ENCODE measurements around the gene FNDC3B.

Gene FNDC3B

DNA sequence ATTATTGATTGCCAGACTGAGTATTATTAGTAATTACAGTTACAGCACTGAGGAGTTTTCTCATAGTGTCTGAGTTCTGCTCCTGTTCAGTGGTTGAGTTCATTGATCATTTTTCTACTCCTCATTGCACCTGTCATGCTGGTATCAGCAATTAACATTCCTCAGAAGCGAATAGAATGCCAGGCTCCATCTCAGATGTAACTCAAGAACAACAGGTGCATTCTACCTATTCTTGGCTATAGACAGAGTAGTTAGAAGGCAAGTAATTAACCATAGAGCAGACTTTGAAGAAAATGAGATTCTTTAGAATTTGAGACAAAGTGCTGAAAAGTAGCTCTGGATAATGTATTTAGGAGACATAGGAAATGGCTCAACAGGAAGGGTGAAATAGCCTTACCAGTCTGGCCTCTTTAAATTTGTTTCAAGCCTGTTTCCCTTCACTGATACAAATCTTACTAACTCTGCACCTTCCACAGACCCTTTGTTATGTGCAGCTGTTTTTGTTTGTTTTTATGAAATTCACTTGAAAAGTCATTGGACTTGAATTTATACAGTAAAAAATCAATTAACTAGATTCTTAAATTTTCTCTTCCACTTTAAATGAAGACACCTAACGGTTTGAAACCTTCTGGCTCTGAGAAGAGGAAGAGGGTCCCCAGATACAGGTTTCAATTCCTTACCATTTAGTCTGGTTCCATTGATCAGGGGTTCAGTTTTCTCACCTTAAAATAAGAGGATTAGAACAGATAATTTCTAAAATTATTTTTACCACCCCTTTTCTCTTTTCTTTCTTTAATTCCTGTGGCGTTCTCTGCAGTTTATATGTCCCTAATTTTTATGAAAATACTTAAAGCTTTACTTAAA, 109.6 kb downstream of the FNDC3B start:
- no peak for DNase-seq (ENCODE audit: low read depth in 3 of 3)

DNA sequence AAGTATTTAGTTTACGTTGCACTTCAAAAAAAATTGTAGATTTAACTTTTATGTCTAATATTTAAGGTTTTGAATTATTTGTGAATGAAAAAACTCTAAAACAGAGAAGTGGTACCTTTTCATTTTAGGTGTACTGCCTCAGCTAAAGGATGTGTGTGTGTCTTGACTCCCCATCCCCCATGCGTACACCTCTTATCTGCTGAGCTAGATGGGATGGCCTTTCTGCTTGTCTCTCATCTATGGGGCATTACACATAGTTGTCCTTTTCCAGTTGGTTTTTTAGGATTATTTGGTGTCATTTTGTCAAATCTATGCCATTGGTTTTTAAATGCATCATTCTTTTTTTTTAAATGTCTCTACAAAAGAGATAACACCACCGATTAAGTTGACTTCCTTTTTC, 110.9 kb downstream of the FNDC3B start:
- DNase-seq (ENCODE audit: low read depth in 3 of 3) = no peak

DNA sequence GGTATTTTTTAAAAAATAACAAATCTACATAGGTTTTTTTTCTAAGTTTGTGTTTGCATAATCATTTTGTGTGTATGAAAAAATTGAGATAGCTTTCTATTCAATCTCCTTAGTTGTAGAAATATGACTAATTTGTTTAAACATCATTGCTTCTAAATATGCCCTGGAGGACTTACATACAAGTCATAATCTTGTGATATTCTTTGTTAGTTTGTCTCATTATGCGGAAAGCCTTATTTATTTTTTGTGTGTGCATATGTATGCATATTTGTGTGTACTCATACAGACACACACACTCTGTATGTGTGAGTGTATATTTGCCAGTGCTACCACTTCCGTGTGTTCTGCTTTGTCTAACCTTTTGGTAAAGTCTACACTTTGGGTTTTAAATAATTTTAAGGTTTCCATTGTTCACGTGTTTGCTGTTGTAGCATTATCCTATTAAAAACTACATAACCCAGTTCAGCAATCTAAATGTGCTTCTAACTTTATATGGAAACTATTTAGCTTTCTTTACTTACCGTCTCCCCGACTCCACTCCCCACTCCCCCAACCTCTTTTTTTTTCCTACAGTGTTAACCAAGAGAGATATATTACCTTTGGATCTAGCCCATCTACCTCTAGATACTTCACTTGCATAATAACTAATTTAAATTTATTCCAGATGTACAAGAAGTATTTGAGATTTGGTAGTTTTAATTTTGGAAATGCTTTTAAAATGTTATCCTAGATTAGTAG, 111.7 kb downstream of the FNDC3B start:
- DNase-seq (ENCODE audit: low read depth in 3 of 3) = no peak

DNA sequence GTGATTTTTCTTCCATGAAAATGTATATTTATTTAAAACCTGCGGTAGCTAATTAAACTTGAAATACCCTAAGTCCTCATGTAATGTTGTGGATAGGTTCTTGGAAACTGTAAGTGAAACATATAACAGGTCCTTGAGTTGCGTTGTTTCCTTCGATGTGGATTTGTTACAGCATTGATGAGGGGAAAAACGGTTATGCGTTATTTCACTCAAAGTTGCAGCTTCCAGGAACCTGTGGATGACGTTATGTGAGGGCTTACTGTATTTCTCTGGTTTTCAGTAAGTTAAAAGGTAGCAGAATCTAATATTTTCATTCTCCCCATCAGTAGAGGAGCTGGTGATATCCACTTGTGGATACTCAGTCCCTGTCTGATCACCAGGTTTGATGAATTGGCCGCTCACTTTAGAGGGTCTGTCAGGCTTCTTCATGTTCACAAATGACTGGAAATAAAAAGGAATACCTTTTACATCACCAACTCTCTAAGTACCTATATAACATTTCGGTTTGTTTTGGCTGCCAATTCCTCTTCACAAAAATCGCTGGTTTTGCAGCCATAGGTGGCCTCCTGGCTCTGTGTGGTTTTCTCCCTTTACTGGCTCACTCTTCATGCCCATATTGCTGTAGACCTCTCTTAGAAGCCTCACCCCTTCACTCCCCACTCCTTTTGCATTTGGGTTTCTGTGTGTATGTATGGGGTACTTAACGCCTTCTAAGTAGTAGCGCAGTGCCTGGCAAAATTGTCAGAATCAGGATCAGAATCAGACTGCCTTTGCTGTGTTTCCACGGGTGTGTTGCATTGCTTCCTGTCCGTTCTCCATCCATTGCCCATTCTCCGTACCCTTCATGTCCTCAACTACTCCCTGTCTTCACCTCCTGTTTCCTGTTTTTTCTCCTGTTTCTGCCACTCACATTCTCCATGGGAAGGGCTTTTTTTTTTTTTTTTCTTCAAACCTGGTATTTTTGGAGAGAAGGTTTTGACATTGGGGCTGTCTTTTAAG, 112.6 kb downstream of the FNDC3B start:
- no peak for DNase-seq (ENCODE audit: low read depth in 3 of 3)

DNA sequence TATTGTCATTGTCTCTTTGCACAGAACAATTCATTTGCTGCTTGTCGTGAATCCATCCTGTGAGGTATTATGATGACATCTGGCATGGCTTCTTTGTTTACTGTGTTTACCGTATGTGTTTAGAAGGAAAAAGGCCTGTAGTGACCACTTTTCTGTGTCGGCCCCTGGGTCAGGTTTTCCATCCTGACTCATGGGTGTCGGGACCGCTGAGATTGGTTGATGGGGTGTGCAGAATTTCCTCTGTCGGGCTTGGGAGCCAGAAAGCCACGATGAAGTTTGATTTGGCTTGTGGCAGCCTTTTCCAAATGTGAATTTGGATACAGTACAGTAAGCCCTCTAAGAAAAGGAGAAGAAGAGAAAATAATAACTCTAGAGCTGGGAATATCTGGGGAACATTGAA, 113.5 kb downstream of the FNDC3B start:
- no peak for DNase-seq (ENCODE audit: low read depth in 3 of 3)

DNA sequence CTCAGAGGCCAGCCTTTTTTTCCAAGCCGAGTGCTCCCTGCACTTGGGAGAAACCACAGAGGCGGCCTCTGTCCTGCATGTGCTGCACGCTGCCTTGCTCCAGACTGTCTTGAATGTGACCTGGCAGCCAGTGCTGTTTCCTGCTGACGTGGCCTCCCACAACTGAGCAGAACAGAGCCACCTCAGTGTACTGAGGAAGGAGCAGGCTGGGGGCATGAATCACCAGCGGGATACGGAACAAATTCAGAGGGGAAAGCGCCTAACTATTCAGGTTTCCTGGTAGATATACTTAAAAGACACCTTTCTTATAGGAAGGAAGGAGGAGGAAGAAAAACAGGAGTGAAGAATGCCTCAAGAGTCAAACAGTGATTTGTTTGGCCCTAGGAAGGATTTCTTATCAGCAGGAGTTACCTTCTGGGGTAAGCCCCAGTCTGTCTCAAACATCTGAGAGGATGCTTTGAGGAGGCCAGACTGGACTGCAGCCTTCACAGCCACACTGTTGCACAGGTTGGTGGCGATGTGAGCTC, 114.0 kb downstream of the FNDC3B start:
- DNase-seq (ENCODE audit: low read depth in 3 of 3) = peak in 2 of 3 donors; percentile 23 to 27

DNA sequence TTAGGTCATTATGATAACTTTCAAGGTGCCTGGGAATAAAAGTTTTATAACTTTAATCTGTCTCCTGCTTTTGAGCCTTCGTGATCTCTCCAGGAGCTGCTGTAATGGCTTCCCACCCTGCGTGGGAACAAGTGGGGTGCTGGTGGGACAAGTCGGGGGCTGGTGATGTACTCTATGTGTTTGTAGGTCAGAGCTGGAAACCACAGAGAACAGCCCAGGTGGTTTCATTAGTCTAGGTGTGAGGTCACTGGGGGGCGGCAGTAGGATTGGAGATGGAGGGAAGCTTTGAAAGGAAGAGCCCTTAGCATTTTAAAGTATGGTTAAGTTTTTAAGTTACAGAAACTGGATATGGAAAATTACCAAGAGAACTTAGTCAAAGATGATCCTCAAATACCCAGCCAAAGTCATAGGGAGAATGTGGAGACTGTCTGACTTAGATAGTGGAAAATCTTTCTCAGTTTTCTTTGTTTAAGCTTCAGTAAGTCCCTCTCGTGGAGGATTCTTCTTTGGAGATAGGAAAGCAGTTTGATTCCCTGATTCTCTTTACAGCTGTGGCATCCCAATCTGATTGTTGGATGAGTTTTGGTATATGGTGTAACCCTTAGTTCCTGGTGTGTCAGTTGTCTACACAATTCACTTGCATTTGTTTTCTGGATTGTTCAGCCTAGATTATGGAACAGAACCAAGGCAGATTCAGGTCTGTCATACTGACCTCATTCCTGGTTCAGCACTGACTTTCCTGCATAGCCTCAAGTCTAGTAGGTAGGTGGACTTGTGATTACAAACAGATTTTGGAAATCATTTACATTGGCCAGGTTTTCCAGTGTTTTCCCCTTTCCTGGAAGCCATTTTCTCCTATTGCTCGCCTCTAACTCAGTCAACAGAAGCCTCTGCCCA, 115.6 kb downstream of the FNDC3B start:
- no peak for DNase-seq (ENCODE audit: low read depth in 3 of 3)

DNA sequence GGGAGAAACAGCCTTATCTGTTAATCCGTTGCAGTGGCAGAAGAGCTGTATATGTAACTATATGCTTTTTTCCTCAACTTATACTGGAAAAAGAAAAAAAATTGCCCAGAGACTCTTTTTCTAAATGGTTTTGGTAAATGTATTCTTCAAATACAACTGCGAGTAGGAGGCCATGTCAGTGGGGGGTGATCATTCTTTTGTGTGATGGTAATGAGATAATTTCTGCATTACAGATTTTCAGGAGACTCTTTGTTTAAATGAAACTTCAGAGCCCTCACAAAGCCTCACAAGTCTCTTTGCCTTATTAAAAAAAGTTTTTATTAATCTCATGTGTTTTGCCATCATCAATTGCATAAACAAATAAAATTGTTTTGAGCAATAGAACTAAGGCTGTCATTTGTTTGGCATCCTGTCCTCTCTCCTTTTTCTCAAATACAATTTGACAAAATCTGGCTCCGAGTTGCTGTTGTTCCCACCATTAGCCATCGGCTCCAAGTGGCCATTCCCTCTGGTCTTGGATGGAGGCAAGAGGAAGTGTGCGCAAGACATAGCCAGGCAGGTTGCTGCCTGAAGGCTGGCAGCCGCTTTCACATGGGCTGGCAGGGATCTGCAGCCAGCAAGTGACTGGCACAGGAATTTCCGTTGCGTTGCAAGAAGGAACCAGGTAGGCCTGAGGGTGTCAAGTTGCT, 116.7 kb downstream of the FNDC3B start:
- no peak for DNase-seq (ENCODE audit: low read depth in 3 of 3)

DNA sequence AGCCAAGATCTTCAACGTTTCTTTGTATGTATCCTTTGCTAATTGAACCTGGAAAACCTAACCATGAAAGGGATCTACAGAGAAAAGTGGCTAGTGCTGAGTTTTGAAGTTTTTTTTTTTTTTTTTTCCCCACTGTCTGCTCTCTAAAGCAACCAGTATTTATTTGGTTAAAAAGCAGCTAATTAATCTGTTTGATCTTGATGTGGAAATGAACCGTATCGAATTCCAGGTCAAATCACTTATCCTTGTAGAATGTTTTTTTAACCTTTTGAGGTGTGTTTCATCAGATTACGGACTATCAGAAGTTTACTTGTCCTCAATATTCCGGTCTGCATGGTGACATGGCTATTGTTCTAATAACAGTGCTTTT, 117.2 kb downstream of the FNDC3B start:
- DNase-seq (ENCODE audit: low read depth in 3 of 3) = no peak

DNA sequence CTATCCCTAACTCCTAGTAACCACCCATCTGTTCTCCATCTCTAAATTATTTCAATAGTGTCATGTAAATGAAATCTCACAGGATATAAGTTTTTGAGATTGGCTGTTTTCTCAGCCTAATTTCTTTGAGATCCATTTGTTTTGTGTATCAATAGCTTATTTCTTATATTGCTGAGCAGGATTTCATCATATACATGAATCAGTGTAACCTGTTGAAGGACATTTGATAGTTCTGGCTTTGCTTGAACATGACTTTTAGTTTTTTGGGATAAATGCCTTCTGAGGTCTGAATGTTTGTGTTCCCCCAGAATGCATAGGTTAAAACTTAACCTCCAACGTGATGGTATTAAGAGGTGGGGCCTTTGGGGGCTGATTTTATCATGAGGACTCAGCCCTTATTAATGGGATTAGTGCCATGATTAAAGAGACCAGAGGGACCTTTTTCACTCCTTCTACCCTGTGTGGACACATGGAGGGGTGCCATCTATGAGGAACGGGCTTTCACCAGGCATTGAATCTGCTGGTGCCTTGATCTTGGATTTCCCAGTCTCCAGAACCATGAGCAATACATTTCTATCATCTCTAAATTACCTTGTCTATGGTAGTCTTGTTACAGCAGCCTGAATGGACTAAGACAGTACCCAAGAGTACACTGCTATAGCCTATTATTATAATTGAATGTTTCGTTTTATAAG, 118.3 kb downstream of the FNDC3B start:
- DNase-seq (ENCODE audit: low read depth in 3 of 3) = no peak

DNA sequence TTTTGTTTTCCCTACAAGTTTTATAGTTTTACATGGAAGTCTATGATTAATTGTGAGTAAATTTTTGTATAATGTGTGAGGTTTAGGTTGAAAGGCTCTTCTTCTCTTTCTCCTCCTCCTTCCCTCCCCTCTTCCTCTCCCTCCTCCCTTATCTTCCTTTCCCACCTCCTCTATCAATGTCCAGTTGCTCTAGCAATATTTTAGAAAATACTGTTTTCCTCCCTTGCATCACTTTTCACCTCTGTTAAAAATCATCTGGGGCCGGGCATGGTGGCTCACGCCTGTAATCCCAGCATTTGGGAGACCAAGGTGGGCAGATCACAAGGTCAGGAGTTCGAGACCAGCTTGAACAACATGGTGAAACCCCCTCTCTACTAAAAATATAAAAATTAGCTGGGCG, 119.4 kb downstream of the FNDC3B start:
- no peak for DNase-seq (ENCODE audit: low read depth in 3 of 3)

DNA sequence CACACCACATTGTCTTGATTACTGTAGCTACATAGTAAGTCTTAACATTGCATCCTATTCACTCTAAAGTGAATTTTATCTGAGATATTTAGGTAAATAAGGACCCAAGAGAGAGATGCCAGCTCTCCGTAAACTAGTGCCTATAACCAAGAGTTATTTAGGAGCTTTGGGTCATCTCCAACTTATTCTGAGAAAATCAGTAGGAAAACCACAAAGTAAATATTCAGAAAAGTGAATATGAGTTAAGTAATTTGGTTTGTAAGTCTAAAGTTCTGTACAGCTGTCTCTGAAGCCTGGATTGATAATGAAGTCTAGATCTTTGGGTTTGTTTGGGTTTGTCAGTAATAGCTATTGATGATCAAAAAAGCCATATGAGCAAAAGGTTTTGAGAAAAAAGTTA, 120.0 kb downstream of the FNDC3B start:
- no peak for DNase-seq (ENCODE audit: low read depth in 3 of 3)

DNA sequence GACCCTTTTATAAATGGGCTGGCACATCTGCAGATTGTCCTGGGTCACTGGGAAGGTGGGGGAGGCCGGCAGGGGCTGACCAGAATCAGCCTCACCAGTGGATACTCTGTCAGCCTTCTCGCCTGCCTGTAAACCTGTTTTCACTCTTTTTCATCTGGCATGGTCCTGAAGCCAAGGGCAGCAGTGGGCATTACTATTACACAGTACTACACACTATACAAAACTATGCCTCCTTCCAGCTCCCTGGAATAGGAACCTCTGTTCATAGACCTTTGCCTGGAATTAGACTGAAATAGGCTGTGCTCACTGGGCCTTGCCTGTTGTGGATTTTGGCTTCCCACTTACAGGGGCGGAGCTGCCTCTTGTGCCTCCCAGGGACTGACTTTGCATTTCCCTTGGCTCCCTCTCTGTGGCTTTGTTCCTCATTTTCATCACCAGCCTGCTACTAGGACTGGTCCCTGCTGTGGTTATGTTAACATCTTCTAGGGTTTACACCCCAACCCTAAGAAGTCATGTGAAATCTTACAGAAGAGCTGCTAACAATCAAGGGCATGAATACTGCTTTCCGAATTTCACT, 120.7 kb downstream of the FNDC3B start:
- DNase-seq (ENCODE audit: low read depth in 3 of 3) = no peak

DNA sequence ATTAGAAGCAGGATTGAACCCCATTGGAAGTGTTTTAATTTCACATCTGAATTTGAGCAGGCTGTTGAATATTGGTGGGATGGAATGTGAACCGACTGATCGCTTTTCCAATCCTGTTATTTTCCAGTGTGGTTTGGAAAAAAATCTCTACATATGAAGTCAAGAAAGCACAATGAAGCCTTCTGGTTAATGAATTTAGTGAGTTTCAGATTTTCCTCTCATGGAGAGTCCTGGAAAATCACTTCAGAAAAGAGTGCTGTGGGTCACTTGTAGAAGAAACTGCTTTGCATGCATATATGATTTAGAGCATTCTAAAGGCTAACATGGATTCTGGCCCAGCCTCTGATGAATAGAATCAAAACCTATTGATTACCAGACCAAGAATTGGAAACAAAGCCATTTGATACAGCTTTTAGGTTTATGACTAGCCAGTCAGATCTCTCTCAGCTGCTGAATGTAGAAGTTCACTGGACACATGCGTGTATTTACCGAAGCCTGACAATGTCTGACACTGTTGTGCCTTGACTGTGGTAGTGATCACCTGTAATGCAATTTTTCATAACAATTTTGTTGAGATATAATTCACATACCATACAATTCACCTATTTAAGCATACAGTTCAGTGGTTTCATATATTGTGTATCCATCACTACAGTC, 121.9 kb downstream of the FNDC3B start:
- DNase-seq (ENCODE audit: low read depth in 3 of 3) = no peak

DNA sequence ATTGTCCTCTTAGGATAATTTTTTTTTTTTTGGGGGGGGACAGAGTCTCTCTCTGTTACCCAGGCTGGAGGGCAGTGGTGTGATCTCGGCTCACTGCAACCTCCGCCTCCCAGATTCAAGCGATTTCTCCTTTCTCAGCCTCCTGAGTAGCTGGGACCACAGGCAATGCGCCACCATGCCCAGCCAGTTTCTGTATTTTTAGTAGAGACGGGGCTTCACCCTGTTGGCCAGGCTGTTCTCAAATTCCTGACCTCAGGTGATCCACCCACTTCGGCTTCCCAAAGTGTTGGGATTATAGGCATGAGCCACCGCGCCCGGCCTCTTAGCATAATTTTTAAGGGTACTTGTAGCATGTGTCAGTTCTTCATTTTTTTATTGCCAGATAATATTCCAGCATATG, 122.6 kb downstream of the FNDC3B start:
- no peak for DNase-seq (ENCODE audit: low read depth in 3 of 3)

DNA sequence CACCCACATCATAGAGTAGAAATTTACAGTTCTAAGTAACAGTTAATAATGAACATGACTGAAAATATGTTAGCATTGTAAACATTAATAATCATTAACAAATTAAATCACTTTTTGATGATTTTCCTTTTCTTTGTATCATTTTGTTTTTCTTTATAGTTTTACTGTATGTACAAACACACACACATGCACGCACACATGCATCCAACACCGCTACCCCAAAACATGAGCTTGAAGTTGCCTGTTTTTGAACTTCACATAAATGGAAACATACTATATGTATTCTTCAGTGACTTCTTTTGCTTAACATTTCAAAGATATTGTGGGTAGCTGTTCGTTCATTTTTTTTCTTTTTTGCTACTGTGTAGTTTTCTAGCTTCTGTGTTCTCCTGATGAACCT, 123.9 kb downstream of the FNDC3B start:
- DNase-seq (ENCODE audit: low read depth in 3 of 3) = no peak

DNA sequence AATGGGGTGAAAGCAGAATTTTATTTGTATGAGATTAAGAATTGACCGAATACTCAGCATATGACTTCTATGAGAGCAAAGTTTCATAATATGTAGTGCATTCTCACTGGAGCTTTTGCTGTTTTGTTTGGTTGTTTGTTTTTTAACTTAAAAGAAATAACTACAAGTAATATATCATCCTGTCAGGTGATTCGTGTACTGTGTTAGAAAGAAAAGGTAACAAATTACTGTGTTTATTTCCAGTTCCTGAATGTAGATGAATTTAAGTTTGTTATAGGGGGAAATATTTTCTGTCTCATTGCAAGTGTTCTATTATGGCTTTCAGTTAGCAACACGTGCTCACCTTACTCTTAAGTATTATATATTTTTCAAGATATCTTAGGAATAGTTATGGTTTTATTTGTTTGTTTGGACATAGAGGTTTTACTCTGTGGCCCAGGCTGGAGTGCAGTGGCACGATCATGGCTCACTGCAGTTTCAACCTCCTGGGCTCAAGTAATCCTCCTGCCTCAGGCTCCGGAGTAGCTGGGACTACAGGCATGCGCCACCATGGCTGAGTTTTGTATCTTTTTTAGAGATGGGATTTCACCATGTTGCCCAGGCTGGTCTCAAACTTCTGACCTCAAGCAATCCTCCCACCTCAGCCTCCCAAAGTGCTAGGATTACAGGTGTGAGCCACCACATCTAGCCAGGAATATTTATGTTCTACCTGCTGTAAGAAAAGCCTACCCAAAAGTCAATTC, 125.4 kb downstream of the FNDC3B start:
- no peak for DNase-seq (ENCODE audit: low read depth in 3 of 3)

DNA sequence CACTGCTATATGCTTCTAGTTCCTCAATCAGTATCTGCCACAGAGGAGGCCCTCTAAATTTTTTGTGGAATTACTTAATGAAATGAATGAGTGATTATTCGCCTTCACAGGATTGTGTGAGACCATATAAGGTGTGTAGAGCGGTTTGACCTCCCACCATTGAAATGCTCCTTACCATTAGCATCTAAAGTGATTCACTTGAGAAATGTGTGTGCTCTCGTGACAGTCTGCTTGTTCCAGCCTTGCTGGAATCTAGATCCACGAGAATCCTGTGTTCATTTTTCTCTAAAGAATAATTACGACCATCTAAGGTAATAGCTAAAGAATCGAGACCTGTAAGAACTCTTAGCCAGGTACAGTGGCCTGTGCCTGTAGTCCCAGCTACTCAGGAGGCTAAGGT, 126.9 kb downstream of the FNDC3B start:
- DNase-seq (ENCODE audit: low read depth in 3 of 3) = no peak

Data from stimulated activated CD4-positive, alpha-beta T cell treated with anti-CD3 and anti-CD28 coated beads, TNF-alpha, amount 100 ng/mL, for 48 hours (primary cell).